HEK293 (cell line): Measurements from ENCODE around the gene GPR89B.

Experiments used
- CTCF ChIA-PET: fragments of 350-600 bp; formaldehyde crosslinking; extraction: SDS; loops from one replicate; lab custom pipeline; 2021; ENCODE audit warnings: antibody characterized with exemption; lab: Yijun Ruan, JAX
- POLR2A ChIA-PET: fragments of 300-600 bp; formaldehyde crosslinking; extraction: SDS; loops from one replicate; lab custom pipeline; 2020; ENCODE audit warnings: antibody characterized with exemption, inconsistent platforms; lab: Yijun Ruan, JAX
- H3K27ac ChIP-seq: fragments of 200-500 bp; sonication (Bioruptor generic); 2 replicates; pipeline ENCODE4 v1.5.1; 2014; ENCODE audit warnings: low read depth, low read length, control low read depth, inconsistent platforms; ENCODE audit errors: extremely low read depth
- H3K36me3 ChIP-seq, 2 experiments: fragments of 200-500 bp in 1 of 2; sonication (Bioruptor generic) in 1 of 2; 1 replicate in 1 of 2; 2 replicates in 1 of 2; pipeline ENCODE4 v1.5.1; 2014 to 2017; ENCODE audit warnings: inconsistent platforms in 2 of 2, low read length in 2 of 2; ENCODE audit not compliant: control insufficient read depth in 2 of 2, insufficient read depth in 1 of 2
- H3K4me1 ChIP-seq: fragments of 200-500 bp; sonication (Bioruptor generic); 2 replicates; pipeline ENCODE4 v1.5.1; 2014; ENCODE audit warnings: mild to moderate bottlenecking, low read length, inconsistent platforms; ENCODE audit not compliant: control insufficient read depth, insufficient read depth
- H3K4me3 ChIP-seq: 2 replicates; pipeline ENCODE4 v1.5.1; 2011; ENCODE audit warnings: low read depth, mild to moderate bottlenecking, control low read depth, low read length, moderate library complexity
- H3K9me3 ChIP-seq: fragments of 200-500 bp; sonication (Bioruptor generic); 2 replicates; pipeline ENCODE4 v1.5.1; 2014; ENCODE audit warnings: low read depth, low read length, inconsistent platforms; ENCODE audit not compliant: control insufficient read depth, insufficient read depth
- IKZF3 ChIP-seq: fragments of 450-650 bp; IDR thresholded peaks from 2 replicates; pipeline ENCODE4 v1.5.0; 2018; ENCODE audit warnings: missing biosample characterization, mild to moderate bottlenecking, missing genetic modification characterization, moderate library complexity
- OSR2 ChIP-seq: fragments of 450-650 bp; formaldehyde crosslinking; IDR thresholded peaks from 2 replicates; pipeline ENCODE4 v1.5.1; 2016; ENCODE audit warnings: missing biosample characterization, missing genetic modification characterization
- PBX3 ChIP-seq: sonication (generic); formaldehyde crosslinking; IDR thresholded peaks from 2 replicates; pipeline ENCODE4 v1.8.1; 2022; ENCODE audit warnings: mild to moderate bottlenecking, moderate library complexity, missing genetic modification reagents
- ZBTB1 ChIP-seq: fragments of 450-650 bp; formaldehyde crosslinking; IDR thresholded peaks from 2 replicates; pipeline ENCODE4 v1.5.1; 2016; ENCODE audit warnings: missing biosample characterization, missing genetic modification characterization
- ZBTB21 ChIP-seq: fragments of 450-650 bp; formaldehyde crosslinking; IDR thresholded peaks from 2 replicates; pipeline ENCODE4 v1.5.1; 2017; ENCODE audit warnings: missing biosample characterization, missing genetic modification characterization
- ZBTB48 ChIP-seq: fragments of 450-650 bp; formaldehyde crosslinking; IDR thresholded peaks from 2 replicates; pipeline ENCODE4 v1.5.1; 2016; ENCODE audit warnings: missing biosample characterization, missing genetic modification characterization
- ZBTB7A ChIP-seq: fragments of 450-650 bp; formaldehyde crosslinking; IDR thresholded peaks from 2 replicates; pipeline ENCODE4 v1.5.1; 2016; ENCODE audit warnings: low read depth, missing biosample characterization, missing genetic modification characterization
- ZBTB8A ChIP-seq: fragments of 450-650 bp; formaldehyde crosslinking; IDR thresholded peaks from 2 replicates; pipeline ENCODE4 v1.5.1; 2016; ENCODE audit warnings: missing biosample characterization, missing genetic modification characterization
- ZEB2 ChIP-seq: fragments of 450-650 bp; formaldehyde crosslinking; IDR thresholded peaks from 2 replicates; pipeline ENCODE4 v1.5.1; 2016; ENCODE audit warnings: missing biosample characterization, missing genetic modification characterization
- ZFP41 ChIP-seq: fragments of 450-650 bp; formaldehyde crosslinking; IDR thresholded peaks from 2 replicates; pipeline ENCODE4 v1.5.1; 2016; ENCODE audit warnings: missing biosample characterization, missing genetic modification characterization, borderline replicate concordance
- ZNF114 ChIP-seq: fragments of 450-650 bp; formaldehyde crosslinking; IDR thresholded peaks from 2 replicates; pipeline ENCODE4 v1.5.0; 2017; ENCODE audit warnings: missing biosample characterization, missing genetic modification characterization
- ZNF175 ChIP-seq: fragments of 450-650 bp; formaldehyde crosslinking; IDR thresholded peaks from 2 replicates; pipeline ENCODE4 v1.5.1; 2016; ENCODE audit warnings: missing biosample characterization, missing genetic modification characterization
- ZNF19 ChIP-seq: fragments of 450-650 bp; formaldehyde crosslinking; IDR thresholded peaks from 2 replicates; pipeline ENCODE4; 2016; ENCODE audit warnings: missing biosample characterization, missing genetic modification characterization, low read depth
- ZNF223 ChIP-seq: fragments of 450-650 bp; formaldehyde crosslinking; IDR thresholded peaks from 2 replicates; pipeline ENCODE4 v1.5.1; 2016; ENCODE audit warnings: missing biosample characterization, missing genetic modification characterization
- ZNF23 ChIP-seq: fragments of 450-650 bp; formaldehyde crosslinking; IDR thresholded peaks from 2 replicates; pipeline ENCODE4 v1.5.1; 2016; ENCODE audit warnings: missing biosample characterization, missing genetic modification characterization, borderline replicate concordance
- ZNF266 ChIP-seq: fragments of 450-650 bp; formaldehyde crosslinking; IDR thresholded peaks from 2 replicates; pipeline ENCODE4 v1.5.1; 2016; ENCODE audit warnings: missing biosample characterization, missing genetic modification characterization, low read depth
- ZNF341 ChIP-seq: fragments of 450-650 bp; formaldehyde crosslinking; IDR thresholded peaks from 2 replicates; pipeline ENCODE4; 2016; ENCODE audit warnings: low read depth, missing biosample characterization, missing genetic modification characterization
- ZNF350 ChIP-seq: fragments of 450-650 bp; formaldehyde crosslinking; IDR thresholded peaks from 2 replicates; pipeline ENCODE4 v1.5.0; 2017; ENCODE audit warnings: missing biosample characterization, mild to moderate bottlenecking, missing genetic modification characterization
- ZNF48 ChIP-seq: fragments of 450-650 bp; formaldehyde crosslinking; IDR thresholded peaks from 2 replicates; pipeline ENCODE4 v1.5.1; 2016; ENCODE audit warnings: missing biosample characterization, missing genetic modification characterization
- ZNF530 ChIP-seq: fragments of 450-650 bp; formaldehyde crosslinking; IDR thresholded peaks from 2 replicates; pipeline ENCODE4 v1.5.1; 2016; ENCODE audit warnings: low read depth, missing biosample characterization, missing genetic modification characterization
- ZNF558 ChIP-seq: fragments of 450-650 bp; formaldehyde crosslinking; IDR thresholded peaks from 2 replicates; pipeline ENCODE4 v1.5.1; 2016; ENCODE audit warnings: missing biosample characterization, missing genetic modification characterization
- ZNF596 ChIP-seq: fragments of 450-650 bp; IDR thresholded peaks from 2 replicates; pipeline ENCODE4 v1.5.0; 2018; ENCODE audit warnings: missing biosample characterization, mild to moderate bottlenecking, missing genetic modification characterization, moderate library complexity
- ZNF664 ChIP-seq: fragments of 450-650 bp; formaldehyde crosslinking; IDR thresholded peaks from 2 replicates; pipeline ENCODE4 v1.5.1; 2016; ENCODE audit warnings: missing biosample characterization, missing genetic modification characterization
- ZNF707 ChIP-seq: fragments of 450-650 bp; formaldehyde crosslinking; IDR thresholded peaks from 2 replicates; pipeline ENCODE4 v1.5.1; 2016; ENCODE audit warnings: missing biosample characterization, missing genetic modification characterization
- ZNF76 ChIP-seq: fragments of 450-650 bp; formaldehyde crosslinking; IDR thresholded peaks from 2 replicates; pipeline ENCODE4; 2016; ENCODE audit warnings: low read depth, missing biosample characterization, missing genetic modification characterization, borderline replicate concordance
- ZNF777 ChIP-seq: fragments of 450-650 bp; formaldehyde crosslinking; IDR thresholded peaks from 2 replicates; pipeline ENCODE4 v1.5.1; 2017; ENCODE audit warnings: missing biosample characterization, missing genetic modification characterization, borderline replicate concordance
- ZNF792 ChIP-seq: fragments of 450-650 bp; formaldehyde crosslinking; IDR thresholded peaks from 2 replicates; pipeline ENCODE4 v1.5.1; 2016; ENCODE audit warnings: missing biosample characterization, missing genetic modification characterization
- ZNF837 ChIP-seq: fragments of 450-650 bp; formaldehyde crosslinking; IDR thresholded peaks from 2 replicates; pipeline ENCODE4 v1.5.1; 2016; ENCODE audit warnings: missing biosample characterization, missing genetic modification characterization
- ZSCAN5A ChIP-seq: fragments of 450-650 bp; formaldehyde crosslinking; IDR thresholded peaks from 2 replicates; pipeline ENCODE4 v1.5.1; 2016; ENCODE audit warnings: missing biosample characterization, missing genetic modification characterization
- TF ChIP-seq, protein P1 (sequence below): fragments of 450-650 bp; formaldehyde crosslinking; IDR thresholded peaks from 2 replicates; pipeline ENCODE4 v1.5.1; 2016; ENCODE audit warnings: missing biosample characterization, missing genetic modification characterization
- TF ChIP-seq, protein P2 (sequence below): fragments of 450-650 bp; formaldehyde crosslinking; IDR thresholded peaks from 2 replicates; pipeline ENCODE4 v1.5.1; 2016; ENCODE audit warnings: missing biosample characterization, missing genetic modification characterization
- TF ChIP-seq, protein P3 (sequence below): fragments of 450-650 bp; formaldehyde crosslinking; IDR thresholded peaks from 2 replicates; pipeline ENCODE4; 2016; ENCODE audit warnings: missing biosample characterization, missing genetic modification characterization
- TF ChIP-seq, protein P4 (sequence below): IDR thresholded peaks from 2 replicates; pipeline ENCODE4 v1.6.1; 2011; ENCODE audit warnings: mild to moderate bottlenecking, low read depth, low read length, borderline replicate concordance

The GPR89B gene

DNA sequence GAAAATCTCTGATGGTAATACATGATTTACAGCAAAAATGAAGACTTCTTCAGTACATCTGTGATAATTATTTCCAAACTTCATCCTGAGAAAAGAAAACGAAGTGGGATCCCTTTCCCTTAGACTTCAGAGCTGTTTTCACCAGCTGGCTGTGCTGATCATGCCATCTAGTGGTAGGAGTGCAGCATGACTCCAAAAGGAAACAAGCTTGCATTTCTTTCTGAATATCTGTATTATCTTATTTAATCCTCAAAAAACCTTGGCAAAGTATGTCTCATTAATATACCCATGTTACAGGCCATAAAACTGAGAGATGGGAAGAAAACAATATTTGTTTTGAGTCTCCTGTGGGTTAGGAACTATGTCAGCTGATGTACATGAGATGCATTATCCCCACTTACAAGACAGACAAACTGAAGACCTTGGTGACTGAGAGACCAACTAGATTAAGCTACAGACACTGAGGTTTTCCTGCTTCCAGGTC is 35.4 kb upstream of the GPR89B start:
- Histone ChIP-seq H3K9me3 (no peaks in the 10 kb centered on the region), H3K36me3 (no peaks in the 10 kb centered on the region), H3K4me1 (no peaks in the 10 kb centered on the region), H3K27ac (no peak overlapping the region), H3K4me3 (no peak overlapping the region)
- POLR2A ChIA-PET = interaction anchor here (0.9 to 1.1 kb wide), 2 partner anchors 13 to 223 kb away, joined by 3 read pairs; partner anchors contain the start of gene ACP6
- CTCF ChIA-PET = interaction anchor here (0.6 to 4.7 kb wide), 48 partner anchors 9 to 619 kb away, joined by 3 to 71 read pairs (median 4); partner anchors contain the start of gene GJA8
- TF ChIP-seq ZEB2 (no peak), ZBTB7A (tag by site-specific recombination) (no peak), ZNF223 (tag by site-specific recombination) (no peak), ZNF664 (tag by site-specific recombination) (peak; percentile 92; the same call in 1 of the 2 replicates), ZFP41 (tag by site-specific recombination) (no peak), OSR2 (no peak), ZNF837 (tag by site-specific recombination) (no peak), ZNF530 (no peak), ZBTB8A (tag by site-specific recombination) (no peak), ZNF19 (no peak), ZNF266 (no peak), PBX3 (CRISPR knock-in tag) (no peak), ZSCAN5A (tag by site-specific recombination) (no peak), ZNF48 (tag by site-specific recombination) (no peak), ZNF23 (tag by site-specific recombination) (no peak), ZNF707 (tag by site-specific recombination) (no peak), IKZF3 (tag by site-specific recombination) (peak; percentile 74; the same call in 1 of the 2 replicates), ZNF341 (no peak), ZNF76 (no peak), ZNF777 (tag by site-specific recombination) (no peak), ZBTB48 (tag by site-specific recombination) (no peak), ZNF350 (tag by site-specific recombination) (no peak), ZBTB1 (tag by site-specific recombination) (no peak), ZNF175 (tag by site-specific recombination) (no peak), ZNF558 (tag by site-specific recombination) (no peak), ZBTB21 (no peak), ZNF114 (no peak), ZNF792 (tag by site-specific recombination) (no peak), ZNF596 (tag by site-specific recombination) (no peak)
- TF ChIP-seq, protein P1, sequence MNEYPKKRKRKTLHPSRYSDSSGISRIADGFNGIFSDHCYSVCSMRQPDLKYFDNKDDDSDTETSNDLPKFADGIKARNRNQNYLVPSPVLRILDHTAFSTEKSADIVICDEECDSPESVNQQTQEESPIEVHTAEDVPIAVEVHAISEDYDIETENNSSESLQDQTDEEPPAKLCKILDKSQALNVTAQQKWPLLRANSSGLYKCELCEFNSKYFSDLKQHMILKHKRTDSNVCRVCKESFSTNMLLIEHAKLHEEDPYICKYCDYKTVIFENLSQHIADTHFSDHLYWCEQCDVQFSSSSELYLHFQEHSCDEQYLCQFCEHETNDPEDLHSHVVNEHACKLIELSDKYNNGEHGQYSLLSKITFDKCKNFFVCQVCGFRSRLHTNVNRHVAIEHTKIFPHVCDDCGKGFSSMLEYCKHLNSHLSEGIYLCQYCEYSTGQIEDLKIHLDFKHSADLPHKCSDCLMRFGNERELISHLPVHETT (tag by site-specific recombination) = no peak
- TF ChIP-seq, protein P2, sequence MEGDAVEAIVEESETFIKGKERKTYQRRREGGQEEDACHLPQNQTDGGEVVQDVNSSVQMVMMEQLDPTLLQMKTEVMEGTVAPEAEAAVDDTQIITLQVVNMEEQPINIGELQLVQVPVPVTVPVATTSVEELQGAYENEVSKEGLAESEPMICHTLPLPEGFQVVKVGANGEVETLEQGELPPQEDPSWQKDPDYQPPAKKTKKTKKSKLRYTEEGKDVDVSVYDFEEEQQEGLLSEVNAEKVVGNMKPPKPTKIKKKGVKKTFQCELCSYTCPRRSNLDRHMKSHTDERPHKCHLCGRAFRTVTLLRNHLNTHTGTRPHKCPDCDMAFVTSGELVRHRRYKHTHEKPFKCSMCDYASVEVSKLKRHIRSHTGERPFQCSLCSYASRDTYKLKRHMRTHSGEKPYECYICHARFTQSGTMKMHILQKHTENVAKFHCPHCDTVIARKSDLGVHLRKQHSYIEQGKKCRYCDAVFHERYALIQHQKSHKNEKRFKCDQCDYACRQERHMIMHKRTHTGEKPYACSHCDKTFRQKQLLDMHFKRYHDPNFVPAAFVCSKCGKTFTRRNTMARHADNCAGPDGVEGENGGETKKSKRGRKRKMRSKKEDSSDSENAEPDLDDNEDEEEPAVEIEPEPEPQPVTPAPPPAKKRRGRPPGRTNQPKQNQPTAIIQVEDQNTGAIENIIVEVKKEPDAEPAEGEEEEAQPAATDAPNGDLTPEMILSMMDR (tag by site-specific recombination) = peak; percentile 46; the same call in 1 of the 2 replicates
- TF ChIP-seq, protein P3, sequence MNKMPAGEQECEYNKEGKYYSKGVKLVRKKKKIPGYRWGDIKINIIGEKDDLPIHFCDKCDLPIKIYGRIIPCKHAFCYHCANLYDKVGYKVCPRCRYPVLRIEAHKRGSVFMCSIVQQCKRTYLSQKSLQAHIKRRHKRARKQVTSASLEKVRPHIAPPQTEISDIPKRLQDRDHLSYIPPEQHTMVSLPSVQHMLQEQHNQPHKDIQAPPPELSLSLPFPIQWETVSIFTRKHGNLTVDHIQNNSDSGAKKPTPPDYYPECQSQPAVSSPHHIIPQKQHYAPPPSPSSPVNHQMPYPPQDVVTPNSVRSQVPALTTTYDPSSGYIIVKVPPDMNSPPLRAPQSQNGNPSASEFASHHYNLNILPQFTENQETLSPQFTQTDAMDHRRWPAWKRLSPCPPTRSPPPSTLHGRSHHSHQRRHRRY (tag by site-specific recombination) = no peak
- TF ChIP-seq, protein P4, sequence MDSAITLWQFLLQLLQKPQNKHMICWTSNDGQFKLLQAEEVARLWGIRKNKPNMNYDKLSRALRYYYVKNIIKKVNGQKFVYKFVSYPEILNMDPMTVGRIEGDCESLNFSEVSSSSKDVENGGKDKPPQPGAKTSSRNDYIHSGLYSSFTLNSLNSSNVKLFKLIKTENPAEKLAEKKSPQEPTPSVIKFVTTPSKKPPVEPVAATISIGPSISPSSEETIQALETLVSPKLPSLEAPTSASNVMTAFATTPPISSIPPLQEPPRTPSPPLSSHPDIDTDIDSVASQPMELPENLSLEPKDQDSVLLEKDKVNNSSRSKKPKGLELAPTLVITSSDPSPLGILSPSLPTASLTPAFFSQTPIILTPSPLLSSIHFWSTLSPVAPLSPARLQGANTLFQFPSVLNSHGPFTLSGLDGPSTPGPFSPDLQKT = no peak
